Measurements from ENCODE around the gene RNF207.
"Not testable (repeated sequence)": the region's sequence is repeated elsewhere in the genome, so short reads cannot be mapped to it uniquely, and the experiment has no call there.

RNF207 gene

GRCh38 chr1:6200188-6200809 lies 5.6 kb upstream of the RNF207 start:
- no peak for DNase-seq

GRCh38 chr1:6202256-6202655 lies 3.7 kb upstream of the RNF207 start:
- no peak for DNase-seq

- DNase-seq = no peak
Measured at GRCh38 chr1:6206520-6206855, 569 bp downstream of the RNF207 start.

GRCh38 chr1:6207075-6207885 lies 1.4 kb downstream of the RNF207 start:
- no peak for DNase-seq

- DNase-seq = no peak
Measured at GRCh38 chr1:6207921-6208320, 2.0 kb downstream of the RNF207 start.

GRCh38 chr1:6208723-6209660 lies 3.1 kb downstream of the RNF207 start:
- peak; percentile 48 for DNase-seq

- DNase-seq = no peak
Measured at GRCh38 chr1:6209661-6210580, 4.0 kb downstream of the RNF207 start.

- no peak for DNase-seq
Measured at GRCh38 chr1:6210591-6211355, 4.9 kb downstream of the RNF207 start.

- no peak for DNase-seq
Measured at GRCh38 chr1:6211731-6212130, 5.8 kb downstream of the RNF207 start.

- DNase-seq = no peak
Measured at GRCh38 chr1:6212193-6212959, 6.5 kb downstream of the RNF207 start.

- DNase-seq = no peak
Measured at GRCh38 chr1:6218375-6219164, 12.7 kb downstream of the RNF207 start.

- DNase-seq = not testable (repeated sequence)
Measured at GRCh38 chr1:6219641-6220040, 13.7 kb downstream of the RNF207 start.

GRCh38 chr1:6220236-6220635 lies 14.3 kb downstream of the RNF207 start:
- DNase-seq = no peak

- no peak for DNase-seq
Measured at GRCh38 chr1:6221210-6221784, 15.4 kb downstream of the RNF207 start.

- DNase-seq = no peak
Measured at GRCh38 chr1:6222636-6223035, 16.7 kb downstream of the RNF207 start.

- DNase-seq = no peak
Measured at GRCh38 chr1:6223617-6224016, 17.7 kb downstream of the RNF207 start.

- no peak for DNase-seq
Measured at GRCh38 chr1:6224718-6225117, 18.8 kb downstream of the RNF207 start.

GRCh38 chr1:6225651-6226050 lies 19.7 kb downstream of the RNF207 start:
- DNase-seq = no peak

GRCh38 chr1:6233376-6233775 lies 27.5 kb downstream of the RNF207 start:
- no peak for DNase-seq

Data from activated CD4-positive, CD25-positive, alpha-beta regulatory T cell treated with anti-CD3 and anti-CD28 coated beads, Interleukin-2, amount 50 U/mL, for 72 hours (primary cell).